ENCODE results near the gene LVRN.

DNA sequence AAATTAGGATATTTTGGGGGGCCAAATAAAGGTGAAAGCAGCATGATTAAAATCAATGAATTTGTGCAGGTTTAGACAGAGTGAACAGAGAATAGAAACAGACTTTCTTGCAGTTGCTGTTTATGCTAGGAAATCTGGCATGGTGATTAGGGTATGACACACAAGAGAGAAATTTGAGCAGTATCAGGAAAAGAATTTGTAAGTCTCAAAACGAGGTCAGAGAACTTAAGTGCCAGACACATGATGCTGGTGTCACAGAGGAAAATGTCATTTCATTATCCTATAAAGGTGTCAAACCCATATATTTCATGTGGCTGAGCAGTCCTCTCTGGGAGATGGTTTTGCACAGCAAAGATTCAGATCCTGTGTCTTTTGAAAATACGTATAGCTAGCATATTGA lies 15.7 kb downstream of the LVRN start:
- TF ChIP-seq POLR2A (IDR thresholded peaks at IDR 0.05) (no peak), POLR2AphosphoS5 (IDR thresholded peaks at IDR 0.05) (no peak)
- TF ChIP-seq, protein P1, sequence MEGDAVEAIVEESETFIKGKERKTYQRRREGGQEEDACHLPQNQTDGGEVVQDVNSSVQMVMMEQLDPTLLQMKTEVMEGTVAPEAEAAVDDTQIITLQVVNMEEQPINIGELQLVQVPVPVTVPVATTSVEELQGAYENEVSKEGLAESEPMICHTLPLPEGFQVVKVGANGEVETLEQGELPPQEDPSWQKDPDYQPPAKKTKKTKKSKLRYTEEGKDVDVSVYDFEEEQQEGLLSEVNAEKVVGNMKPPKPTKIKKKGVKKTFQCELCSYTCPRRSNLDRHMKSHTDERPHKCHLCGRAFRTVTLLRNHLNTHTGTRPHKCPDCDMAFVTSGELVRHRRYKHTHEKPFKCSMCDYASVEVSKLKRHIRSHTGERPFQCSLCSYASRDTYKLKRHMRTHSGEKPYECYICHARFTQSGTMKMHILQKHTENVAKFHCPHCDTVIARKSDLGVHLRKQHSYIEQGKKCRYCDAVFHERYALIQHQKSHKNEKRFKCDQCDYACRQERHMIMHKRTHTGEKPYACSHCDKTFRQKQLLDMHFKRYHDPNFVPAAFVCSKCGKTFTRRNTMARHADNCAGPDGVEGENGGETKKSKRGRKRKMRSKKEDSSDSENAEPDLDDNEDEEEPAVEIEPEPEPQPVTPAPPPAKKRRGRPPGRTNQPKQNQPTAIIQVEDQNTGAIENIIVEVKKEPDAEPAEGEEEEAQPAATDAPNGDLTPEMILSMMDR (IDR thresholded peaks at IDR 0.05): no peak
